ENCODE data around the gene RNGTT. TPM values are rescaled to one million over a fixed set of nuclear protein-coding genes. Genes with fewer than 3 reads are reported as not detected.

RNGTT gene
- total RNA-seq, 1 donor from 2014 or later = 12.3 TPM

GRCh38 chr6:88899569-88900316, 63.7 kb downstream of the RNGTT start:
- H3K27ac ChIP-seq = no peak overlapping the region
- no peak for ATAC-seq
- no peak overlapping the region for H3K4me3 ChIP-seq
- no peaks in the 10 kb centered on the region for H3K27me3 ChIP-seq
- no peak for TF ChIP-seq CTCF (IDR thresholded peaks at IDR 0.05)
- no peaks in the 10 kb centered on the region for H3K4me1 ChIP-seq
- intact Hi-C loops (cut with DNase I) = no loop called here
- H3K9me3 ChIP-seq = no peaks in the 10 kb centered on the region
- peaks cover 16% of the 10 kb centered on the region for H3K36me3 ChIP-seq
- no peak for DNase-seq

GRCh38 chr6:88895911-88896310, 67.5 kb downstream of the RNGTT start:
- no peak for TF ChIP-seq CTCF (IDR thresholded peaks at IDR 0.05)
- DNase-seq (no peak), ATAC-seq (no peak)
- intact Hi-C loops (cut with DNase I) = no loop called here
- H3K36me3 ChIP-seq = no peaks in the 10 kb centered on the region
- no peaks in the 10 kb centered on the region for H3K9me3 ChIP-seq
- H3K27ac ChIP-seq = no peak overlapping the region
- no peaks in the 10 kb centered on the region for H3K27me3 ChIP-seq
- no peaks in the 10 kb centered on the region for H3K4me1 ChIP-seq
- no peak overlapping the region for H3K4me3 ChIP-seq

GRCh38 chr6:88890860-88891845, 72.3 kb downstream of the RNGTT start:
- H3K4me3 ChIP-seq = no peak overlapping the region
- no peak for ATAC-seq
- intact Hi-C loops (cut with DNase I) = no loop called here
- no peak overlapping the region for H3K27ac ChIP-seq
- peaks cover 16% of the 10 kb centered on the region for H3K36me3 ChIP-seq
- no peak for TF ChIP-seq CTCF (IDR thresholded peaks at IDR 0.05)
- no peaks in the 10 kb centered on the region for H3K4me1 ChIP-seq
- H3K9me3 ChIP-seq = no peaks in the 10 kb centered on the region
- no peaks in the 10 kb centered on the region for H3K27me3 ChIP-seq
- DNase-seq = no peak

- TF ChIP-seq CTCF (IDR thresholded peaks at IDR 0.05) = no peak
- ATAC-seq (no peak), DNase-seq (no peak)
- peaks cover 16% of the 10 kb centered on the region for H3K36me3 ChIP-seq
- no peak overlapping the region for H3K4me3 ChIP-seq
- no peak overlapping the region for H3K27ac ChIP-seq
- intact Hi-C loops (cut with DNase I) = no loop called here
- no peaks in the 10 kb centered on the region for H3K27me3 ChIP-seq
- no peaks in the 10 kb centered on the region for H3K9me3 ChIP-seq
- no peaks in the 10 kb centered on the region for H3K4me1 ChIP-seq
Measured at GRCh38 chr6:88890394-88890793, 73.0 kb downstream of the RNGTT start.

- ATAC-seq (no peak), DNase-seq (no peak)
- Histone ChIP-seq H3K4me1 (no peaks in the 10 kb centered on the region), H3K9me3 (no peaks in the 10 kb centered on the region), H3K27ac (no peak overlapping the region), H3K27me3 (no peaks in the 10 kb centered on the region), H3K36me3 (peaks cover 16% of the 10 kb centered on the region), H3K4me3 (no peak overlapping the region)
- intact Hi-C loops (cut with DNase I) = no loop called here
- TF ChIP-seq CTCF (IDR thresholded peaks at IDR 0.05) = no peak
Measured at GRCh38 chr6:88884361-88884760, 79.1 kb downstream of the RNGTT start.
